WTC11 (cell line): Measurements from ENCODE around the gene ZNF718. TPM values are rescaled to one million over a fixed set of nuclear protein-coding genes. Genes with fewer than 3 reads are reported as not detected.

Experiments used
- ATAC-seq: fragments of 200-7000 bp; cut with Tn5 transposase; 2 replicates; pipeline ENCODE4 v1.10.0; 2021; ENCODE audit warnings: mild to moderate bottlenecking, moderate library complexity
- CTCF ChIA-PET: fragments of 300-600 bp; sonication (Branson Sonifier 250); formaldehyde crosslinking; loops from one replicate; lab custom pipeline; 2021; ENCODE audit warnings: antibody characterized with exemption; lab: Charles Lee
- POLR2A ChIA-PET: fragments of 350-600 bp; sonication (Branson Sonifier 250); formaldehyde crosslinking; loops from one replicate; lab custom pipeline; 2021; ENCODE audit warnings: antibody characterized with exemption; lab: Charles Lee
- DNase-seq: peaks from one replicate; pipeline ENCODE4 v3.0.0; 2021; ENCODE audit warnings: low spot score
- H3K27ac Mint-ChIP-seq: 2 replicates; pipeline ENCODE4 v1.8.0; 2021; ENCODE audit warnings: mixed read lengths
- H3K27me3 Mint-ChIP-seq: 2 replicates; pipeline ENCODE4 v1.8.0; 2021; ENCODE audit warnings: low read depth, mild to moderate bottlenecking, moderate library complexity, mixed read lengths
- H3K36me3 Mint-ChIP-seq: 2 replicates; pipeline ENCODE4 v1.8.0; 2021; ENCODE audit warnings: mixed read lengths
- H3K4me1 Mint-ChIP-seq: 2 replicates; pipeline ENCODE4 v1.8.0; 2022; ENCODE audit warnings: mixed read lengths
- H3K4me3 Mint-ChIP-seq: 2 replicates; pipeline ENCODE4 v1.8.0; 2021; ENCODE audit warnings: mild to moderate bottlenecking, moderate library complexity, mixed read lengths
- H3K9me3 Mint-ChIP-seq: 2 replicates; pipeline ENCODE4 v1.8.0; 2021; ENCODE audit warnings: mixed read lengths
- CREM ChIP-seq: sonication (generic); formaldehyde crosslinking; IDR thresholded peaks from 2 replicates; pipeline ENCODE4 v1.8.1; 2022; ENCODE audit warnings: mild to moderate bottlenecking, missing genetic modification reagents, moderate library complexity
- CTCF ChIP-seq: fragments of 200-600 bp; IDR thresholded peaks from 2 replicates; pipeline ENCODE4 v1.8.0; 2022; ENCODE audit warnings: antibody characterized with exemption
- E2F1 ChIP-seq: sonication (generic); formaldehyde crosslinking; IDR thresholded peaks from 2 replicates; pipeline ENCODE4 v1.8.0; 2022; ENCODE audit warnings: mild to moderate bottlenecking, missing genetic modification reagents
- E2F4 ChIP-seq: sonication (generic); formaldehyde crosslinking; IDR thresholded peaks from 2 replicates; pipeline ENCODE4 v1.8.1; 2022; ENCODE audit warnings: low read depth, mild to moderate bottlenecking, moderate library complexity, missing genetic modification reagents, borderline replicate concordance
- EMX1 ChIP-seq: fragments of 250-450 bp; sonication (Bioruptor Pico); IDR thresholded peaks from 2 replicates; pipeline ENCODE4 v1.8.0; 2021; ENCODE audit warnings: mild to moderate bottlenecking
- ESRRA ChIP-seq: sonication (generic); formaldehyde crosslinking; IDR thresholded peaks from 2 replicates; pipeline ENCODE4 v1.8.1; 2022; ENCODE audit warnings: mild to moderate bottlenecking, missing genetic modification reagents, borderline replicate concordance
- FOXK1 ChIP-seq: sonication (generic); formaldehyde crosslinking; IDR thresholded peaks from 2 replicates; pipeline ENCODE4 v1.8.0; 2022; ENCODE audit warnings: mild to moderate bottlenecking, moderate library complexity, missing genetic modification reagents
- FOXP1 ChIP-seq: sonication (generic); formaldehyde crosslinking; IDR thresholded peaks from 2 replicates; pipeline ENCODE4 v1.8.0; 2022; ENCODE audit warnings: missing genetic modification reagents, mild to moderate bottlenecking, moderate library complexity, borderline replicate concordance
- HMGA2 ChIP-seq: fragments of 250-450 bp; sonication (Bioruptor Pico); IDR thresholded peaks from 2 replicates; pipeline ENCODE4 v1.4.0; 2021; ENCODE audit warnings: mild to moderate bottlenecking, moderate library complexity
- MLX ChIP-seq: sonication (generic); formaldehyde crosslinking; IDR thresholded peaks from 2 replicates; pipeline ENCODE4 v1.8.1; 2023; ENCODE audit warnings: mild to moderate bottlenecking, missing genetic modification reagents, moderate library complexity
- MYBL2 ChIP-seq: sonication (generic); formaldehyde crosslinking; IDR thresholded peaks from 2 replicates; pipeline ENCODE4 v1.8.1; 2023; ENCODE audit warnings: mild to moderate bottlenecking, moderate library complexity, missing genetic modification reagents
- NFE2L1 ChIP-seq: sonication (generic); formaldehyde crosslinking; IDR thresholded peaks from 2 replicates; pipeline ENCODE4 v1.8.1; 2023; ENCODE audit warnings: missing genetic modification reagents
- NR3C1 ChIP-seq: sonication (generic); formaldehyde crosslinking; conservative IDR thresholded peaks from 2 replicates; pipeline ENCODE4 v1.8.1; 2023; ENCODE audit warnings: low read depth, mild to moderate bottlenecking, missing genetic modification reagents
- PREB ChIP-seq: sonication (generic); formaldehyde crosslinking; IDR thresholded peaks from 2 replicates; pipeline ENCODE4 v1.8.1; 2022; ENCODE audit warnings: mild to moderate bottlenecking, missing genetic modification reagents, moderate library complexity, borderline replicate concordance
- RORB ChIP-seq: fragments of 250-450 bp; sonication (Bioruptor Pico); IDR thresholded peaks from 2 replicates; pipeline ENCODE4 v1.9.0; 2021; ENCODE audit warnings: mild to moderate bottlenecking
- TCF7 ChIP-seq: sonication (generic); formaldehyde crosslinking; IDR thresholded peaks from 2 replicates; pipeline ENCODE4 v1.8.0; 2022; ENCODE audit warnings: mild to moderate bottlenecking, low read depth, missing genetic modification reagents, moderate library complexity
- TEAD1 ChIP-seq: sonication (generic); formaldehyde crosslinking; IDR thresholded peaks from 2 replicates; pipeline ENCODE4 v1.8.0; 2022; ENCODE audit warnings: mild to moderate bottlenecking, missing genetic modification reagents
- USF2 ChIP-seq: sonication (generic); formaldehyde crosslinking; IDR thresholded peaks from 2 replicates; pipeline ENCODE4 v1.8.1; 2023; ENCODE audit warnings: mild to moderate bottlenecking, missing genetic modification reagents, moderate library complexity
- ZBTB43 ChIP-seq: sonication (generic); formaldehyde crosslinking; IDR thresholded peaks from 2 replicates; pipeline ENCODE4 v1.8.1; 2023; ENCODE audit warnings: mild to moderate bottlenecking, missing genetic modification reagents
- ZNF232 ChIP-seq: sonication (generic); formaldehyde crosslinking; IDR thresholded peaks from 2 replicates; pipeline ENCODE4 v1.8.0; 2022; ENCODE audit warnings: mild to moderate bottlenecking, missing genetic modification reagents
- ZNF281 ChIP-seq: sonication (generic); formaldehyde crosslinking; IDR thresholded peaks from 2 replicates; pipeline ENCODE4 v1.8.0; 2023; ENCODE audit warnings: mild to moderate bottlenecking, missing genetic modification reagents
- ZNF396 ChIP-seq: fragments of 250-450 bp; sonication (Bioruptor Pico); IDR thresholded peaks from 2 replicates; pipeline ENCODE4 v1.8.0; 2021; ENCODE audit warnings: mild to moderate bottlenecking, moderate library complexity, borderline replicate concordance
- ZNF416 ChIP-seq: fragments of 250-450 bp; sonication (Bioruptor Pico); IDR thresholded peaks from 2 replicates; pipeline ENCODE4 v1.9.0; 2021; ENCODE audit warnings: mild to moderate bottlenecking, inconsistent platforms
- ZSCAN18 ChIP-seq: fragments of 250-450 bp; sonication (Bioruptor Pico); IDR thresholded peaks from 2 replicates; pipeline ENCODE4 v2.1.2; 2022; ENCODE audit warnings: mild to moderate bottlenecking, moderate library complexity
- total RNA-seq: library from RNA; stranded (reverse); gene quantifications from 3 replicates; pipeline ENCODE4 v1.2.3, GENCODE V29; 2021

Gene ZNF718
- total RNA-seq, 1 experiment from 2014 or later = 12.5 TPM

- H3K27ac Mint-ChIP-seq = peak overlapping the region; percentile 100
- peaks cover 12% of the 10 kb centered on the region for H3K9me3 Mint-ChIP-seq
- CTCF ChIA-PET = interaction anchor here (2.3 kb wide), 1 partner anchor 118 kb away, joined by 20 read pairs; no protein-coding TSS in a partner anchor
- ATAC-seq (peak; percentile 21), DNase-seq (peak; percentile 61)
- peaks cover 19% of the 10 kb centered on the region for H3K36me3 Mint-ChIP-seq
- H3K4me1 Mint-ChIP-seq = peaks cover 7% of the 10 kb centered on the region
- peaks cover 10% of the 10 kb centered on the region for H3K27me3 Mint-ChIP-seq
- TF ChIP-seq ZSCAN18 (no peak), ZNF232 (no peak), MYBL2 (CRISPR knock-in tag) (no peak), ZBTB43 (CRISPR knock-in tag) (no peak), USF2 (CRISPR knock-in tag) (0 out of 2 replicates have a peak, but pooled peaks have one; percentile 28), TCF7 (CRISPR knock-in tag) (0 out of 2 replicates have a peak, but pooled peaks have one; percentile 48), TEAD1 (no peak), NR3C1 (CRISPR knock-in tag) (no peak), PREB (CRISPR knock-in tag) (no peak), FOXK1 (no peak), ZNF416 (CRISPR knock-in tag) (no peak), RORB (CRISPR knock-in tag) (no peak), FOXP1 (0 out of 2 replicates have a peak, but pooled peaks have one; percentile 66), NFE2L1 (CRISPR knock-in tag) (no peak), CTCF (no peak), EMX1 (CRISPR knock-in tag) (no peak), E2F1 (no peak), MLX (CRISPR knock-in tag) (no peak), ZNF281 (CRISPR knock-in tag) (no peak), ESRRA (CRISPR knock-in tag) (no peak), HMGA2 (CRISPR knock-in tag) (no peak), CREM (no peak), E2F4 (CRISPR knock-in tag) (no peak), ZNF396 (no peak)
- TF ChIP-seq, all 79 proteins: peak for 3
- peak overlapping the region; percentile 99 for H3K4me3 Mint-ChIP-seq
- POLR2A ChIA-PET = interaction anchor here (1.4 to 2.7 kb wide), 5 partner anchors 14 to 180 kb away, joined by 3 to 9 read pairs (median 7); partner anchors contain the start of gene ZNF732
Measured at GRCh38 chr4:125091-125771, 930 bp downstream of the ZNF718 start.
